Loucy (cell line): ENCODE data around the gene TPM2.

ENCODE experiments used
- CTCF ChIP-seq: fragments of 200-600 bp; sonication (generic); conservative IDR thresholded peaks from 2 replicates; pipeline ENCODE4 v1.5.1; 2014; ENCODE audit warnings: mild to moderate bottlenecking, antibody characterized with exemption, low read length
- EZH2phosphoT487 ChIP-seq: fragments of 200-600 bp; IDR thresholded peaks from 2 replicates; pipeline ENCODE4 v1.6.1; 2018; ENCODE audit warnings: antibody characterized with exemption, mild to moderate bottlenecking, moderate library complexity, borderline replicate concordance

- TF ChIP-seq CTCF (no peak), EZH2phosphoT487 (no peak)
These were observed 23.7 kb downstream of the TPM2 start for GRCh38 chr9:35666045-35666444.
